Activated T-cell treated with anti-CD3 and anti-CD28 coated beads, Interleukin-2, amount 50 U/mL, for 48 hours (primary cell): ENCODE measurements around the gene HOXB2.

ENCODE experiments used
- DNase-seq, 2 experiments: peaks; one replicate each; pipeline ENCODE4 v3.0.0-alpha.2; 2020

HOXB2 gene

DNA sequence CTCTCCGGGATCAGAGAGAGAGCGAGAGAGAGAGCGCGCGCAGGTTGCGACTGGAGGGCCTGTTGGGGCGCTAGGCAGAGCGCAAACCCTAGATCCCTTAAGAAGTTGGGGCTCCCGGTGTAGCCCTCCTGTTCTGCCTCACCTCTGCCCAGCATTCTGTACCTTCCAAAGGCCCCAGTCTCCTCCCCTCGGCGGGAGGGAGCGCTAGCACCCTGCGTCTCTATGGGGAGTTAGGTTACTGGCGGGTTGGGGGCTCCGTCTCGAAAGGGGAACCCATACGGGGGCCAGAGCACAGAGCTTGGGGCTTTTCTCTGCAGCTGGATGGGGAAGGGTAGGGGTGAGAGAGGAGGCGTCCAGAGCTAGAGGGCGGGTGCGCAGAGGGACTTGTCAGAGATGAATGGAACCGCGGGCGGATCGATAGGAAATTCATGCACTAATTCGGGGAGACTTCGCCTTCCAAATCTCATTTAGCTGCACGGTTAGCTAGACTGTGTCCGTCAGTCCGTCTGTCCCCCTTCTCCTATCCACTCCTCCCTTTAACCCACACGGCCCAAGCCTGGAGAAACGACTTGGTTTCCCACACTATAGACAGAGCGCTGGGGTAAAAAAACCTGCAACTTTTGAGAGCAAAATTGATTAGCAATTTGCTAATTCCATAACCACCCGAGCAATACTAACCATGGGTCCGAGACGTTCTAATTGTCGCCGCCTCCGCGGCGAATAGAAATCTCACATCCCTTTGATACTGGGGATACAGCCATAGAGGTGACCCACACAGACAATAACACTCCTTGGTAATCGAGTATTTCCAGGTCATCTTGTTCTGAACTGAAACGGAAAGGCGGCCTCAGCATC, 33.9 kb upstream of the HOXB2 start:
- peak in 1 of 2 experiments; percentile 54 for DNase-seq

DNA sequence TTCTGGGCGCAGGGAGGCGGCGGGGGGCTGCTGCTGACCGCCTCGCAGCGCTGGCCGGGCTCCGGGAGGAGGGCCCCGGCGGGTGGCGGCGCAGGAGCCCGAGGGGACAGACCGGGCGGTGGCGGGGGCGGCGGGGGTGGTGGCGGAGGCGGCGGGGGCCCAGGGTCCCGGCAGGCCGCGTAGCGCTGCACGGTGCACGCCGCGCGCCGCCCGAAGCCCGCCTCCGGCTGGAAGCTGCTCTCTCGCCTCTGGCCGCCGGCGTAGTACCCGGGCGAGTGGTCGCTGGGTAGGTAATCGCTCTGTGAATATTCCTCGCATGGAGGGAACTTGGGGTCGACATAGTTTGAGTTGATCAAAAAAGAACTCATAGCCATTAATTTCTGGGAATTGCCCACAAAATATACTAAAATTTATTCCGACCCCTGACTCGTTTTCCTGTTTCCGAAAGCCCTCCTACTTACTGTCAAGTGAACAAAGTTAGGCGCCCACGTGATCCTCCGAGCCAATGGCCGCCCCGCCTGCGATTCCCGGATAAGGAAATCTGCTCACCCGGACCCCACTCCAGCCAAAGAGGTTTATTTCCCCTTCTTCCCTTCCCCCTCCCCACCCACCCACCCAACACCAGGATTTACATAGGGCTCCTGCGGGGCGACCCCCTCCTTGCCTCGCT, 33.2 kb upstream of the HOXB2 start, which contains the start of gene HOXB4:
Gene HOXB4 (minus strand): TSS at position 405 of the 670 bp plus-strand sequence. CDS start 31 bp downstream, at position 374.
- DNase-seq = peak; percentile 72 to 74

DNA sequence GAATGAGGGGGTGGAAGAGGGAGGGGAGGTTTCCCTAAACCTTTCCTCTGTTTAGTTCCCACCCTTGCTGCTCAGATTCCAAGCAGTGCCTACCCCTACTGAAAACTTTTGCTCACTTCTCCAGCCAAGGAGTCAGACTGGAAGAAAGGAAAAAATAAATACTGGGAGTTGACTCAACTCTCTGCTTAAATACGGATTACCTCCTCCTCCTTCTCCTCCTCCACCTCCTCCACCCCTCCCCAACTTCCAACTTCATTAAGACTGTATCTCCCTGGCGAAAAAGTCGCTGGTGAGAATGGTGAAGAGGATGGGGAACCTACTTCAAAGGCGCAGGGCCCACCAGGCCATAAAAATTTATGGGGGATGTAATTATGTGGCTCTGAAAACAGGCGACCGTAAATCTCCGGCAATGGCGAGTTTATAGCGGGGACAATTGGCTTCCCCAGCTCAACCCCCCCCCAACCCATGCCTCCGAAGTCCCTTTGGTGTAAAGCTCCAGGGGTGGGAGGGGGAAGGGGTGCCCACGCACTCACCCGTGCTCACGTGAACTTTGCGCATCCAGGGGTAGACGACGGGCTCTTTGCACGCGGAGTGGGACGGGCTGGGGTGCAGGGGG, 32.5 kb upstream of the HOXB2 start:
- DNase-seq = no peak

GRCh38 chr17:48576479-48577309, 31.8 kb upstream of the HOXB2 start:
- no peak for DNase-seq

DNA sequence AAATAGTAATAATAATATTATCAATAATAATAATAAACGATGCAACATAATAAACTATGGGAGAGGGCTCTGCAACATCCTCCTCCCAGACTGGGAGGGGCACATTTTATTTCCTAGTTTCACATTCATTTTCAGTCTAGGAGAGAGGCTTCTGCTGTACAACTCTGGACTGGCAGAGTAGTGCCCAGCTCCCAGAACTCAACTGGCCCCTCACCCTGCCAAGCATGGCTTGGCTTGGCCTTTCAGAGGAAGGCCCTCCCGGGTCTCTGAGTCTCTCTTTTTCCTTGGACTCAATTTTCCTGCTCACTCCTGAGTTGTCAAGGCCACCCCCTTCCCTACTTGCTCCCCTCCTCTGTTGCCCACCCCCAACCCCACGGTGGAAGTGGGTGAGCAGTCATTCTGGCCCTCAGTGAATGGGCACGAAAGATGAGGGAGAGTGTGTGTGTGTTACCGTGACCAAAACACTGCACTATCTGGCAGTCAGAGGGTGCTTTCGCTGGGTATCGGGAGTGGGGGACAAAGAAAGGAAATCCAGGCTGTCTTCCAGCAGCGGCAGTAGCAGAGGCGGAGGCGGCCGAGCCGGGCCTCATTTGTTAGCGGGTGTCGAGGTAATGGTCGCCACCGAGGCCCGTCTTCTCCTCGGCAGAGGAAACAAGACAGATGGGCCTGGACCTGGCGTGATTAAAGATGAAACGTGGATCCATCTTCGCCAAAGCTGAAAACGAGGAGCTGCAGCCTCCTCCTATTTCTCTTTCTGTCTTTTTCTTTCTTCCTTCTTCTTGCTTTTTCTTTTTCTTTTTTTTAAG, 31.0 kb upstream of the HOXB2 start:
- DNase-seq = no peak

DNA sequence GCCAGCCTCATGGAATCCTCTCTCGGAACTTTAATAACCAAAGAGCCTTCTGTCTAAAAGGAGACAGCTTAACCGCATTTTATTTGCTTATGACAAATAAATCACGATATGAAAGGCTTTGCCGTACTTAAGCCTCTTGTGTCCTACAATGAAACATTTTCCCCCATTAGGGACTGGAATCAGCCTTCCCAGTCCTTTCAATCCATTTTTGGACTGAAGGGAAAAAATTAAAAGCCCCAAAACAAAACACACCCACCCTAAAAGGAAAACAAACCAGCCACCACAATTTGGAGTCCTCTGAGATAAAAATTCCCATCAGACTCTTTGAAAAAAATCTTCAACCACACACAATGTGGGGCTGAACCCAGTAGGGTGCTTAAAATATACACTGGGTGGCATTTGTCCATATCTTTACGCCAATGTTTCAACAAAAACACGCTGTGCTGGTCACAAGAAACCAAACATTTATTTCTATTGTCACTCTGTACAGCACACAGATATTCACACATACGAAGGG, 30.2 kb upstream of the HOXB2 start:
- DNase-seq = no peak

GRCh38 chr17:48574505-48575065, 29.7 kb upstream of the HOXB2 start:
- no peak for DNase-seq

- DNase-seq = no peak
Observed at GRCh38 chr17:48571826-48572417, 27.0 kb upstream of the HOXB2 start.

DNA sequence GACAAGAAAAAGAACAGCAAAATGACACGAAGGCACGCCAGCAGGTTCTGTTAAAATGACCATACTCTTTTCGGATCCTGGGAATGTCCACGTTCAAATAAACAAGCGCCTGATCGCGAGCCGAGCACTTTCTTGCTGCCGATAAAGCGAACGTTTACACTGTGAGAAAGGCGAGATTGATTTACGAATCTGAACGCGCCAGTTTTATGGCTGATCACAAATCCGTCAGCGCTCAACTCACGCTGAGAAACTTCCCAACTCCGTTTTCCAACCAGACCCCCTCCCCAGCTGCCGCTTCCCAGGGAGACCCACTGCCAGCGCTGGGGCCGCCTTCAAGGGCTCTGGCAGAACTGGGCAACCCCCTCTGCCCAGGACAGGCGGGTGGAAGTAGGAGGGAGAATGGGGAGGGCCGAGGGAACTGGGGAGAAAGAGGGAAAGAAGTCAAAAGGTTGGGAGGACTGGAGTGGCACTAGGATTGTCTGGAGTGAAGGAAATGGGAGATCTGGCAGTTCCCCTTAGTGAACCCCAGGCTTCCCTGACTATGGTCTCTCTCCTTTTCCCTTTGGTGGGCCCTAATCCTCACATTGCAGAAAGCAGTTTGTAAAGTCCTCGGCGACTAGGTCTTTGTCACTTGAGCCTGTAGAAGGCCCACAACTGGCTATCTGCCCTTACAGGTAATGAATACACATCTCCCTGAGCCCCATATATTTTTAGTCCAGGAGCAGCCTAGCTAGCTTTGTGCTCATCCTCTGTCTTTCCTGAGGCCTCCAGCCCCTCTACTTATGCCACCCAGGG, 26.3 kb upstream of the HOXB2 start:
- DNase-seq = no peak

- no peak for DNase-seq
Observed at GRCh38 chr17:48570325-48571023, 25.6 kb upstream of the HOXB2 start.

- DNase-seq = no peak
Observed at GRCh38 chr17:48569674-48570324, 24.9 kb upstream of the HOXB2 start.

DNA sequence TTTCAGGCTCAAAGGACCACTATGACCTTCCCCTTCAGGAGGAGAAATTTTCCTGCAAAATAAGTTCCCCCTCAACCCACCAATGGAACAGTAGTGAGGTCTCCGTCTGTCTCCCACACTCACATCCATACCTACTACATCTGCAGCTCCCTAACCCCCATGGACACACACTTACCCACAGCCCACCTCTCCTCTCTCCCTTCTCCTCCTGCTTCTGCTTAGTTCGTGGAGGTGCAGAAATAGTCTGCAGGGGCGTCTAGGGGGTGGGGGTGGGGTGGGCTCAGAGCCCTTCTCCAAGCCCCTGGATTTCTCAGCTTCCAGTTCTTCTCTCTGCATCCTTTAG, 24.3 kb upstream of the HOXB2 start:
- no peak for DNase-seq

- no peak for DNase-seq
Observed at GRCh38 chr17:48568499-48569239, 23.8 kb upstream of the HOXB2 start.

DNA sequence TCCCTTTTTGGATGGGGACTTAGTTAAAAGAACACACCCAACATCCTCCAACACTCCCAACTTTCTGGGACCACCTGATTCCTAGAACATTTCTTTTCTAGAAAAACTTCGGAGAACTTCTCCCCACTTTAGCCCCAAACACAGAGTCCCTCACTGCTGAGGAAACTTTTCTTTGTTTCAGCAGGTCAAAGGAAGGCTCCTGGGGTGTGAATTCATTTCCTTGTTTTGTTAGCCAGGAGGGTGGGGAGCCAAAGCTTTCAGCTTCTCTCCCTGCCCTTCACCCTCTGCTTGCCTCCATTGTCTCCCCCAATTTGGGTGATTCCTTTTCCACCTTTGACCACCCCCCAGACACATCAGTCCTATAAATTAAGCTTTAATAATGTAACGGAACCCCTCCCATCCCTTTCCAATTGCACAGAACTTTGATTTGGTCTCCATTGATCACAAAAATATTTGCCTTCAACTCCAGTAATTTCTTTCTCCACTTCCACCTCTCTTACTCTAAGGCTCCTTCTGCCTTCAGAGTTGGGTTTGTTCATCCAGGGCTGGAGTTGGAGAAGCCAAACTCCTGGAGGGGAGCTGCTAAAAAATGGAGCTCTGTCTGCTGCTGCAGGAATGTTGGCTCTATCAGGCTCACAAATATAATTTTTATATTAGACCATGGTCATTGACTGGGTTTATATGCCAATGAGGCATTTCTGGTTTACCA, 22.9 kb upstream of the HOXB2 start:
- DNase-seq = no peak

DNA sequence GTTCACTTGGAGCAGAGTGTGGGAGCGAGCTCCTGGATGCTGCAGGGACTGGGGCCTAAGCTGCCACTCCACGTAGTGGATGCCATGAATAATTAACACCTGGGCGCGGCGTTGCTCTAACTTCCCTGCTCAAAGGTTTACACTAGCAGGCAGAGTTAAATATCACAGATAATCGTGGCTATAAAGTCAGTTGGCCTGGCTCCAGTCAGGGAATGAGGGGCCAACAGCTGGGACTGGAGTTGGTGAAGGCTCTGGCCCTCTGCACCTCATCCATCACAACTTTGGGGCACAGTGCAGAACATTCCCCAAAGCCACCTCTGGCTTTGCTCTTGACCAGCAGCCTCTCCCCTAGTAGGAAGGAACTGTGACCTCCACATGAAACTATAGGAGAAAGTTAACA, 22.3 kb upstream of the HOXB2 start:
- no peak for DNase-seq

DNA sequence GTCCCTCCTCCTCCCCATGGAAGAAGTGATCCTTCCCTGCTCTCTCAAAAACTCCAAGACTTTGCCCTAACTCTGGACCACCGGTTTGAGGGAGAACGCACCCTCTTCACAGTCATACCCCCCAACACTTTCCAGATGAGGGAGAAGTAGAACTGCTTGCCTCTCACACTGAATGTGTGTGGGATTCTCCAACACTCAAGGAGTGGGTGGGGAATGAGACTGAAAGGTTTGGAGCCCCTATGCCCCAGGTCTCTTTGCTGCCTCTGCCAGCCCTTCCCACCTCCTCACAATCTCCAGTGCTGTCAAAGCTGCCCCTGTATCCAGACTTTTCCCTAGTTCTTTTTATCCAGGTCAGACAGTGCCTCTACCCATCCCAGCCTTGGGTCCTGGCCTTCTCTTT, 21.8 kb upstream of the HOXB2 start:
- no peak for DNase-seq

DNA sequence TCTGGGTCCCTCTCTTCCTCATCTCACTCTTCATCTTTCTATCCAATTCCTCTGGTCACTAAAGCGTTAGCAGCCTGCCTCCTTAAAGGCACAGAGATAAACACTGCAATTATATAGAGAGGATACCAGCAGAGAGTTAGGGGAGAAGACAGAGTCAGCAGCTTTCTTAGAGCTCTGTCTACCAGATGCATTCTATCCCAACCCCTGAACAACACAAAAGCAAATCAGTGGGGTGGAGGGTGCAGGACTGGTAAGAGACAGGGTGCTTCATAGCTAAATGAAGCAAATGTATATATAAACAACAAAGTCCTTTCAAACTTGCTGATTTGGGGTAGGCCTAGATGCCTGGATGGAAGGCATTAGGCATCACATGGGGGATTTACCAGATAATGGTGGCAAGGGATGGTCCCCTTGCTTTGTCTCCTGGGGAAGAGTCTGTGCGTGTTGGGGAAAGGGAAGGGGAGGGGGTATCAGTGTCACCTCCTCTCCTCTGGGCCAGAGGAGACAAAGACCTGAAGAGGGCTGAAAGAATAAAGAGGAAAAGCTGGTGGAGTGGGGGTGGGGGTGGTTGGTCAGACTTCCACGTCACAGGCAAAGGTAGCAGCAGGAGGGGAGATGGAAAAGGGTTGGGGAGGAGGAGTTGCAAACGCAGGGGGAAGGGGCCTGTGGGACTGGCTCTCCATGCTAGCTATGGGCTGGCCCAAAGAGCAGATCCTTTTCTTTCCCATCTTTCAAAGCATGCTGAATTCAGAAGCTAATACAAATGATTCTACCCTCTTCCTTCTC, 21.2 kb upstream of the HOXB2 start:
- no peak for DNase-seq
